Prostate gland (tissue), 2 donors: ENCODE results near the gene MCF2L2.

ENCODE experiments used
- CTCF ChIP-seq, 4 experiments: fragments of 200-600 bp in 2 of 4; fragments of 450-650 bp in 2 of 4; sonication (generic) in 2 of 4; IDR thresholded peaks; 1 replicate in 3 of 4; 2 replicates in 1 of 4; pipeline ENCODE4 v1.5.1; 2016 to 2019; ENCODE audit warnings: antibody characterized with exemption in 4 of 4, mild to moderate bottlenecking in 2 of 4, moderate library complexity in 2 of 4
- POLR2A ChIP-seq: fragments of 450-650 bp; IDR thresholded peaks from one replicate; pipeline ENCODE4 v1.6.1; 2016; ENCODE audit warnings: antibody characterized with exemption, mild to moderate bottlenecking
- POLR2AphosphoS5 ChIP-seq: sonication (generic); formaldehyde crosslinking; IDR thresholded peaks from one replicate; pipeline ENCODE4 v1.6.1; 2017; ENCODE audit warnings: antibody characterized with exemption

DNA sequence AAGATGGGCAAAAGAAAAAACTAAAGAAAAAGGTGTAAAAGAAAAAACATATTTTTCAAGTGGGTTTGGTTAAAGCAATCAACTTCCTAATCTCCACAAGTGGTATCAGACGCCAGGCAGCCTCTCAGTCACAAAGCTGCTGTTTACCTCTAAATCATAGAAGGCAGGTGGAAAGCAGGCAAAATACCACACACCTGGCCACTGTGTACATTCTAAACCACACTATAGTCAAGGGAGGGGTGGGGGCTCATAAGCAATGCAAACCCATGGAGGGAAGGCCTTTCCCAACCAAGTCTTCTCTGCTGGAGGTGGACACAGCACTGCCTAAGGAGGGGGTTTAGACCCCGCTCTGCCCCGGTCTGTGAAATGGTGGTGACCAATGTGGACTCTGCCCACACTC lies 50.4 kb downstream of the MCF2L2 start:
- TF ChIP-seq CTCF (IDR thresholded peaks at IDR 0.05) (no peak), POLR2AphosphoS5 (no peak), POLR2A (no peak)
